ENCODE data around the gene SSU72. TPM values are rescaled to one million over a fixed set of nuclear protein-coding genes. Genes with fewer than 3 reads are reported as not detected.
A peak's percentile ranks its signal among the peaks of the same experiment; 100 is the strongest.

The SSU72 gene
- total RNA-seq, 4 donors from 2014 or later = 78.7 to 134 (median 112) TPM

- Histone ChIP-seq H3K36me3 (peaks cover 7 to 42% (median 31%) of the 10 kb centered on the region in 4 donors), H3K4me1 (peaks cover 21 to 41% (median 27%) of the 10 kb centered on the region in 4 donors), H3K4me3 (no peak overlapping the region), H3K27me3 (no peaks in the 10 kb centered on the region), H3K27ac (replicated peaks in 1 of 4) (no peak overlapping the region), H3K9me3 (no peaks in the 10 kb centered on the region)
- TF ChIP-seq CTCF (IDR thresholded peaks at IDR 0.05) = no peak
- TF ChIP-seq POLR2A (IDR thresholded peaks at IDR 0.05; ENCODE audit: low read depth) = no peak
- TF ChIP-seq POLR2AphosphoS5 (IDR thresholded peaks at IDR 0.05) = no peak
- TF ChIP-seq EP300 (IDR thresholded peaks at IDR 0.05) = no peak
- no peak for DNase-seq (ENCODE audit: extremely low spot score)
- 88% methylated on average over 17 of the region's 19 CpGs for WGBS
- intact Hi-C loops (cut with DNase I) = no loop called here
Observed at GRCh38 chr1:1543706-1544099, 31.0 kb downstream of the SSU72 start.

DNA sequence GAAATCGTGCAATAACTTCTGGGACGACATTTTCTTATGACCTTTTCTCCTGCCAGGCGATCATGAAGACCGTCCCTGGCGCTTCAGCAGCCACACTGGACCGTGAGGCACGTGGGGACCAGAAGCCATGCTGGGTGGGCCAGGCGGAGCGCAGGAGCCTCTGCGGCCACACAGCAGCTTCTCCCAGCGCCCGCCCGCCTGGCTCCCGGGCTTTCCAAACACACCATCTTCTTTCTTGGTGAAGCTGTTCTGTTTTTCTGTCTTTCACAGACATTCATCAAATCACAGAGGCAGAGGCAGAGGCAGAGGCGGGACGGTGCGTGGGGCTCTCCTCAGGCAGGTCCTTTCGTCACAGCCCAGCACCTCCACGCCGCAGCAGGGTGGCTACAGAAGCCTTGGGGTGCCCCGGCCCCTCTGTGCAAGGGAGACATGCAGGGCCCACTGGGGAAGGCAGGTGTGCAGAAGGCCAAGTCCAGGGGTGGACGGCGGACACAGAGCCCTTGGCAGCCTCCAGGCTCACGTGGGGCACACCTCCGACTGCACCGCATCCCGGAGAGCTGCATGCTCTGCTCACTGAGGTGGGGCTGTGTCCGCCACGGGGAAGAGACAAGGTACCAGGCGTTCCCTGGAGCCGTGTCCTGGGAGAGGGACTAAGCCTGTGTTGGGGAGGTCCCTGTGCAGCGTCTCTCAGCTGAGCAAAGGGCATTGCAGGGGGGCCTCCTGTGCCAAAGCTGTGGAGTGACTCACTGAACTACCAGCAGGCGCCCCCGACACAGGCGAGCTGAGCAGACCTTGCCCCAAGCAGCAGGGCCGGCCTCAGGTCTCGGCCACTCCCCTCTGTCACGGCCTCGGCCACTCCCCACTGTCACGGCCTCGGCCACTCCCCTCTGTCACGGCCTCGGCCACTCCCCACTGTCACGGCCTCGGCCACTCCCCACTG lies 31.6 kb downstream of the SSU72 start:
- Histone ChIP-seq H3K4me1 (peaks cover 28 to 48% (median 31%) of the 10 kb centered on the region in 4 donors), H3K4me3 (no peak overlapping the region), H3K27me3 (no peaks in the 10 kb centered on the region), H3K36me3 (peaks cover 5 to 46% (median 31%) of the 10 kb centered on the region in 4 donors), H3K9me3 (no peaks in the 10 kb centered on the region), H3K27ac (replicated peaks in 1 of 4) (no peak overlapping the region)
- TF ChIP-seq EP300 (IDR thresholded peaks at IDR 0.05) = no peak
- no peak for TF ChIP-seq POLR2AphosphoS5 (IDR thresholded peaks at IDR 0.05)
- TF ChIP-seq POLR2A (IDR thresholded peaks at IDR 0.05; ENCODE audit: low read depth) = no peak
- TF ChIP-seq CTCF (IDR thresholded peaks at IDR 0.05) = no peak
- WGBS = 89% methylated on average over 29 of the region's 45 CpGs
- intact Hi-C loops (cut with DNase I) = no loop called here
- no peak for DNase-seq (ENCODE audit: extremely low spot score)

GRCh38 chr1:1541956-1542765 lies 32.5 kb downstream of the SSU72 start:
- 84% methylated on average over 20 of the region's 37 CpGs for WGBS
- DNase-seq (ENCODE audit: extremely low spot score) = no peak
- Histone ChIP-seq H3K27ac (replicated peaks in 1 of 4) (no peak overlapping the region), H3K36me3 (peaks cover 5 to 45% (median 34%) of the 10 kb centered on the region in 4 donors), H3K4me1 (peaks cover 32 to 57% (median 35%) of the 10 kb centered on the region in 4 donors), H3K9me3 (no peaks in the 10 kb centered on the region), H3K27me3 (no peaks in the 10 kb centered on the region), H3K4me3 (no peak overlapping the region)
- TF ChIP-seq EP300 (IDR thresholded peaks at IDR 0.05) = no peak
- no peak for TF ChIP-seq POLR2A (IDR thresholded peaks at IDR 0.05; ENCODE audit: low read depth)
- TF ChIP-seq CTCF (IDR thresholded peaks at IDR 0.05) = no peak
- no peak for TF ChIP-seq POLR2AphosphoS5 (IDR thresholded peaks at IDR 0.05)
- intact Hi-C loops (cut with DNase I) = no loop called here

DNA sequence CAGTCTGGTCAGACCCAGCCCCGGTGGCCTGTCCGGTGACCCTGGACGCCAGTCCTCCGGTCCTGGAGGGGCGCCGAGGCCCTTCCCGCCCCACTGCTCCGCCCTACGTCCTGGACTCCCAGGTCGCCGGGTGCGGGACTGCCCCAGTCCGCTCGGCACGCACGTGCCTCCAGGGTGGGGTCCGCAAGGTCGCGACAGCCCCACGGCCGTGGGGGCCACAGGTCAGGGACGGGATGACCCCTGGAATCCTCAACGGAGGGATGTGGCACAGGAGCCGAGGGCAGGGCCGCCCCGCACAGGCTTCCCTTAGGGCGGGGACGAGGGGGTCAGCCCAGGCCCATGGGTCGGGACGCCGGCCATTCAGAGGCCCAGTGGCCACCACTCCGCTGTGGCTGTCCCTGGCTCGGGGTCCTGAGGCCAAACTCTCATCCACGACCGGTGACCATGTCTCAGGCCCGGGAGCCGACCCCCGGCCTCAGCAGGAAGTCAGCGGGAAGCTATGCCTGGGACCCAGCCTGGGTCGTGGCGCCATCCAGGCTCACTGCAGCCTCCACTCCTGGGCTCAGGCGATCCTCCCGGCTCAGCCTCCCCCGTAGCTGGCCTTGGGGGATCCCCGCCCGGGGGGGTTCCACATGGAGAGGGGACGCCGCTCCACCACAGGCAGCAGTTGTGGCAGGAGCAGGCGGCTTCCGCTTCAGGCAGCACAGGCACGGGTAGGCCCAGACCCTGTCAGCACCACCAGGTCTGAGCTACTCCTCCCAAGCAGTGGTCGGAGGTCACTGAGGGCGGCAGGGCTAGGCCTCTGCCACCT lies 33.6 kb downstream of the SSU72 start:
- TF ChIP-seq POLR2A (IDR thresholded peaks at IDR 0.05; ENCODE audit: low read depth) (no peak), POLR2AphosphoS5 (IDR thresholded peaks at IDR 0.05) (no peak), CTCF (IDR thresholded peaks at IDR 0.05) (no peak), EP300 (IDR thresholded peaks at IDR 0.05) (no peak)
- H3K27ac ChIP-seq (replicated peaks in 1 of 4) = peak overlapping the region; percentile 77 to 84 (median 81)
- H3K4me3 ChIP-seq = peak overlapping the region; percentile 74 to 85 (median 82)
- peaks cover 5 to 45% (median 34%) of the 10 kb centered on the region in 4 donors for H3K36me3 ChIP-seq
- WGBS = 81% methylated on average over 10 of the region's 53 CpGs
- H3K9me3 ChIP-seq = no peaks in the 10 kb centered on the region
- peaks cover 32 to 67% (median 46%) of the 10 kb centered on the region in 4 donors for H3K4me1 ChIP-seq
- no peaks in the 10 kb centered on the region for H3K27me3 ChIP-seq
- DNase-seq (ENCODE audit: extremely low spot score) = no peak
- intact Hi-C loops (cut with DNase I) = no loop called here

All from esophagus muscularis mucosa (tissue), 4 donors.